ENCODE results near the gene KCNQ1. TPM values are rescaled to one million over a fixed set of nuclear protein-coding genes. Genes with fewer than 3 reads are reported as not detected.

The KCNQ1 gene
- total and polyA plus RNA-seq, 9 of the 15 experiments (the other 6 are each of a cell fraction or from before 2014, with no cell fraction given) = 0.44 TPM; not detected in 8

- 0 out of 2 replicates have a peak, but pooled peaks have one; percentile 31 for TF ChIP-seq KDM2B (CRISPR knock-in tag; IDR thresholded peaks at IDR 0.05)
- TF ChIP-seq SMARCC2 (IDR thresholded peaks at IDR 0.05; ENCODE audit: low read depth) = no peak
- TF ChIP-seq ZBTB1 (CRISPR knock-in tag; IDR thresholded peaks at IDR 0.05; ENCODE audit: borderline replicate concordance, low read depth) = peak; percentile 45; the same call in 1 of the 2 replicates
- no peak for TF ChIP-seq ZFPM2 (CRISPR knock-in tag; IDR thresholded peaks at IDR 0.05)
- no peak for TF ChIP-seq ESRRB (CRISPR knock-in tag; IDR thresholded peaks at IDR 0.05; ENCODE audit: borderline replicate concordance)
- TF ChIP-seq MIER1 (IDR thresholded peaks at IDR 0.05; ENCODE audit: low read depth) = no peak
- peak; percentile 45 for TF ChIP-seq HNRNPLL (IDR thresholded peaks at IDR 0.05; ENCODE audit: low read depth, low read length, poor library complexity, severe bottlenecking)
- no peak for TF ChIP-seq ZBTB43 (CRISPR knock-in tag; IDR thresholded peaks at IDR 0.05)
- TF ChIP-seq ATF3 (IDR thresholded peaks at IDR 0.05) = no peak
- TF ChIP-seq ATF3 (CRISPR knock-in tag; conservative IDR thresholded peaks at IDR 0.05) = peak; percentile 36; the same call in 1 of the 2 replicates
- TF ChIP-seq ZNF764 (CRISPR knock-in tag; IDR thresholded peaks at IDR 0.05; ENCODE audit: low read depth) = no peak
- TF ChIP-seq THRAP3 (IDR thresholded peaks at IDR 0.05; ENCODE audit: borderline replicate concordance) = no peak
- no peak for TF ChIP-seq LARP7 (IDR thresholded peaks at IDR 0.05)
- peak; percentile 75 for TF ChIP-seq RFX5 (IDR thresholded peaks at IDR 0.05; ENCODE audit: low read depth, low read length)
- no peak for TF ChIP-seq ZNF354B (CRISPR knock-in tag; IDR thresholded peaks at IDR 0.05)
- TF ChIP-seq POLR2A (conservative IDR thresholded peaks at IDR 0.05) = peak; percentile 97
- TF ChIP-seq USF1 (CRISPR knock-in tag; IDR thresholded peaks at IDR 0.05) = peak; percentile 43
- no peak for TF ChIP-seq ZNF778 (CRISPR knock-in tag; IDR thresholded peaks at IDR 0.05)
- no peak for TF ChIP-seq E2F8 (IDR thresholded peaks at IDR 0.05; ENCODE audit: low read depth, partially characterized antibody)
- no peak for TF ChIP-seq NCOR1 (IDR thresholded peaks at IDR 0.05)
- TF ChIP-seq ZNF740 (CRISPR knock-in tag; IDR thresholded peaks at IDR 0.05) = peak; percentile 95
- peak in 1 of 2 experiments; percentile 70; a peak in 1 of 4 replicates for TF ChIP-seq ZNF740 (tag; IDR thresholded peaks at IDR 0.05)
Measured at GRCh38 chr11:2699531-2700414, 255.0 kb downstream of the KCNQ1 start, which contains the start of gene KCNQ1OT1 (continued).
